Astrocyte of the cerebellum (primary cell): Measurements from ENCODE around the gene SPINK9.

Experiments used
- DNase-seq: peaks from one replicate; pipeline ENCODE4 v3.0.0-alpha.2; 2011; ENCODE audit warnings: low read depth
- H3K4me3 ChIP-seq: 2 replicates; pipeline ENCODE4 v1.5.1; 2011; ENCODE audit warnings: mild to moderate bottlenecking, low read depth, low read length, moderate library complexity
- in situ Hi-C: cut with HindIII; loops from 2 replicates; pipeline ENCODE4 v1.10.0; 2017; ENCODE audit warnings: low sequenced_read_pairs
- TF ChIP-seq, protein P1 (sequence below): IDR thresholded peaks from 2 replicates; pipeline ENCODE4 v1.5.1; 2012; ENCODE audit warnings: low read length, low read depth, moderate library complexity, mild to moderate bottlenecking; ENCODE audit errors: missing control alignments

The SPINK9 gene

DNA sequence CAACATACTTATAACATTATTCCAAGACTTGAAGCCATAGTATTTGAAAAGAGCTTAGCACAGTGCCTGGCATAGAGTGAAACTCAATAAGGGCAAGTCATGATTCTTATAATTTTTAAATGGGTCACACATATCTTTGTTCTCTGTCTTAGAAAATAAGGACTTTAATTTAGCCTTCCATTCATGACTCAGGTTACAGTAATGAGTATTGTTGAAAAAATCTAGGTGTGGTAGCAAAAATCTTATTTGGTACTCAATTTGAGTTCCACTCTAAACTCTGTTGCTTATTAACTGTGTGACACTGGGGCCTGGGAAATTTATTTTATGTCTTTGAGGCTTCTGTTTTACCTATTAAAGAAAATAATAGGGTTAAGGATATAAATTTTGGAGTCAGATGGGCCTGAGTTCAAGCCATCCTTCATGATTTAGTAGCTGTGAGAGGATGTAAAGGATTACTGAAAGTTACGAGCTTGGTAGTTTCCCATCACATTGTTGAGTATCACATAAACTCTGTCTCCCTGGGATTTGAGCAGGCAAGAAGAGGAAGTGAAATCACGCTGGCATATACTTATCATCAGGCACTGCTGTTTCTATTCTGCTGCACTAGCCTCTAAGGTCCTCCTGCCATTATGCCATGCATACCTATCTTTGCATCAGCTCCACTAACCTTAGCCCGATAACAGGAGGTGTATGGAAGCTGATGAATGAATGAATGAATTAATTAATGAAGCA is 1.5 kb downstream of the SPINK9 start:
- DNase-seq, result no peak
- in situ Hi-C loops, result no loop called here
- TF ChIP-seq, protein P1, sequence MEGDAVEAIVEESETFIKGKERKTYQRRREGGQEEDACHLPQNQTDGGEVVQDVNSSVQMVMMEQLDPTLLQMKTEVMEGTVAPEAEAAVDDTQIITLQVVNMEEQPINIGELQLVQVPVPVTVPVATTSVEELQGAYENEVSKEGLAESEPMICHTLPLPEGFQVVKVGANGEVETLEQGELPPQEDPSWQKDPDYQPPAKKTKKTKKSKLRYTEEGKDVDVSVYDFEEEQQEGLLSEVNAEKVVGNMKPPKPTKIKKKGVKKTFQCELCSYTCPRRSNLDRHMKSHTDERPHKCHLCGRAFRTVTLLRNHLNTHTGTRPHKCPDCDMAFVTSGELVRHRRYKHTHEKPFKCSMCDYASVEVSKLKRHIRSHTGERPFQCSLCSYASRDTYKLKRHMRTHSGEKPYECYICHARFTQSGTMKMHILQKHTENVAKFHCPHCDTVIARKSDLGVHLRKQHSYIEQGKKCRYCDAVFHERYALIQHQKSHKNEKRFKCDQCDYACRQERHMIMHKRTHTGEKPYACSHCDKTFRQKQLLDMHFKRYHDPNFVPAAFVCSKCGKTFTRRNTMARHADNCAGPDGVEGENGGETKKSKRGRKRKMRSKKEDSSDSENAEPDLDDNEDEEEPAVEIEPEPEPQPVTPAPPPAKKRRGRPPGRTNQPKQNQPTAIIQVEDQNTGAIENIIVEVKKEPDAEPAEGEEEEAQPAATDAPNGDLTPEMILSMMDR, result no peak
- no peak overlapping the region for H3K4me3 ChIP-seq

DNA sequence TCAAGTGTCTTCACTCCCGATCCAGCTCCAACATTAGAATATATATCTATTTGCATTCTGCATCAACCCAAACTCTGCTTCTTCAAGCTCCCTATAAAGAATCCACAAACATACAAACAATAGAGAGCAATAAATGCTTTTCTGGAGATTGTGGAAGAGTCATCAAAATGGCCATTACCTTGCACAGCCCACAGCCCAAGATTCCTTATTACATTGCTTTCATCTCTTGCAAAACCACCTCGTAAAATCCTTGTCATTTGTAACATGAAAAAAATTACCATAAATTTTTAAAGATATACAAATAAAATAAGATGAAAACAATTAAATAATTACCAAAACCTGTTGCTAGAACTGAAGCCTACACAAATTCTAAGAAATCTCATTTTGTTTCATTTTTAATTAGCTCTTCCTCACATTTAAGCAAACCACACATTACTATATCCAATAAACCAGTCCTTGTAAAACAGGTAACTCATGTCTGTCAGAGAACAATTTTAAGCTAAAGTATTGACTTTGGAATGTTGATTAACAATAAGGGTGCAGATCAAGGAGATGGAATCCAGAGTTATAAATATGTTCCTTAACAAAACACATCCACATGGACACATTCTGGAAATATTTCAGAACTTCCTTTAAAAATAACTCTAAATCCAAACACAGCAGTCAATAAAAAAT is 7.1 kb downstream of the SPINK9 start:
- TF ChIP-seq, protein P1, result no peak
- no peak overlapping the region for H3K4me3 ChIP-seq
- no peak for DNase-seq
- in situ Hi-C loops, result no loop called here

DNA sequence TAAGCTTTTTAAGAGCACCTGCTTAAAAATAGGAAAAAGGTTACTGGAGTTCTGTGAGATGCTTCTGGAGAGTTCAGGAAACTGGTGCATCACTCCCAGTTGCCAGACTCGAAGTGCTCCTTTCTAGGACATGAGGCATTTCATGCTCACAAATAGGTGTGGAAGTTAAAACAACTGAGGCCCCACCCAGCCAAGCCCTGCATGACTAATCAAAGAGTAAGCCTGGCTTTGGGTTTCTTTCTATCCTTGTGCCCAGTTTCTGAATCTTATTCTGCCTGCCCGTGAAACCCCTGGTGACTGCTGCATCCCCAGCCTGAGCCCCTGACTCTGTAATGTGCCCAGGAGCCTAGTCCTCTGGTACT is 7.7 kb downstream of the SPINK9 start:
- no peak overlapping the region for H3K4me3 ChIP-seq
- TF ChIP-seq, protein P1, result no peak
- in situ Hi-C loops, result no loop called here
- DNase-seq, result no peak

DNA sequence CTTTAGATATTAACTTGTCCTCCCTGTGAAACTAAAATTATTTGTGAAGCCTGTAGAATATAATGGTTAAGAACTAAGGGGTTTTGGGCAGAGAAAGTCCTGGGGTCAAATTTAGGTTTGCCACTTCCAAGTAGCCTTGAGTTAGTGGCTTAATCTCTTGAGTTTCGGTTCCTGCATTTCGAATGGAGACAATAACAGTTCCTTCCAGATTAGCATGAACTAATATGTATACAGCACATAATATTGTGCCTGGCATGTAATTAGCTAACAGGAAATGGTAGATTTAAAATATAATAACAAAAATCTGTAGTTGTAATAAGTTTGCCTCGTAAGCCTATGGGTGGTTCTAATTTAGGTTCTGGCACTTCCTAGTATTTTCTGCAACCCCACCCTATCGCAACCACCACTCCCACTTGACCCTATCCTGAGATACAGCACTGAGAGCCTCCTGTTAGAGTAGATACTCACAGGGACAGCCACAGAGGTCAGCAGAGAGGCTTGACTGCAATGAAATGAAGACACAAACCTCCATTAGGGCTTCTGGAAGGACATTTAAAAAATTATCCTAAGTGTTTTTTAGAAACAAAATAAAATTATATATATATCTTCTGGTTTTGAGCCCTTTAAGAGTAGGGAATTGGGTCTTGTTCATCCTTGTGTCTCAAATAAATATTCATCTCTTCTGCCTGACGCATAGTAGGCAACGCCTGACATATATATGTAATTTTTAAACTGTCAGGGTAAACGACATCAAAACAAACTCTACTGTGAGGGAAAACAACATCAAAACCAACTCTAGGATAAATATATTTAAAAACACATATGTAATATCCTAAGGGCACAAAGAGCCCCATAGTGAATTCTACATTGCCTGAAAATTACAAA is 8.5 kb downstream of the SPINK9 start:
- no peak for DNase-seq
- in situ Hi-C loops, result no loop called here
- TF ChIP-seq, protein P1, result no peak

DNA sequence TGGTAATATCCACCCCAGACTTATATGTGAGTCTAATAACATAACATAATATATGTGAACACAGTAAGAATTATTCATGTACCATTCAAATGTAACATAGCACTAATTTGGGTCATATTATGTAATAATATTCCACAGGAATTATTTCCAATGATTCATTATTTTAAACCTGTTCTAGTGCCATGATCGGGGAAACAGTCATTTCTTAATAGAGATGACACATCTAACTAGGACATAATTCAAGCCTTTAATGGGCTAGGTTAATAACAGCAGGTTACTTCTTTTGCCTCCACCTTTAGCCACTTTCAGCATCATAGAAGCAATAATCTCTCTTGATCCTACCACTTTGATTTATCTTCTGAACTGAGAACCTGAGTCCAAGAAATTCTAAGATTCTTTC is 12.3 kb downstream of the SPINK9 start:
- no peak overlapping the region for H3K4me3 ChIP-seq
- TF ChIP-seq, protein P1, result no peak
- DNase-seq, result no peak
- in situ Hi-C loops, result no loop called here

More for the DNA sequence above, 8.5 kb downstream of the SPINK9 start:
- no peak overlapping the region for H3K4me3 ChIP-seq

DNA sequence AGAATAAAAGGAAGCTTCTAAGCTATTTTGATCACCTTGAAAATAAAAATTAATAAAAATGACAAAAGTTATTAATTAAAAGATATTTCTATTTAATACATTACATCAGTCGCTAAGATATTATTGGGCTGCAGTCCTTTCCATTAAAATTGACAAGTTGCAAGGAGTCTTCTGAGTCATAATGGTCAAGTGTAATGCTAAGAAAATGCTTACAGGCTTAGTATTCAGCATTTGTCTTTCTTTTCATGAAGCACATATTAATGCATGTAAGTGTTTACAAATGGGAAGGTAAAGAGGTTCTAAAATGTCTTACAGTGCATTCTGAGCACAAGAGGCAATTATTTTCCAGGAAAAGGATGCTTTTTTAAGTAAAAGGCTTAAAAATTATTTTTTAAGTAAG is 17.3 kb downstream of the SPINK9 start:
- DNase-seq, result no peak
- TF ChIP-seq, protein P1, result no peak
- H3K4me3 ChIP-seq, result no peak overlapping the region
- in situ Hi-C loops, result no loop called here
